IMR-90 (cell line): ENCODE results near the gene NFATC3. TPM values are rescaled to one million over a fixed set of nuclear protein-coding genes. Genes with fewer than 3 reads are reported as not detected.

ENCODE experiments used
- ATAC-seq: fragments of 200-7000 bp; cut with Tn5 transposase; 2 replicates; pipeline ENCODE4 v1.9.1; 2020; ENCODE audit warnings: low read depth, mild to moderate bottlenecking, moderate library complexity
- BruUV-seq: library from RNA; stranded (reverse); fragments of 400-500 nt; replicated peaks from 2 replicates; lab custom pipeline; 2021; lab: Mats Ljungman, UMichigan
- CTCF ChIA-PET: fragments of 300-600 bp; formaldehyde crosslinking; extraction: SDS; loops from one replicate; lab custom pipeline; 2021; ENCODE audit warnings: antibody characterized with exemption; lab: Yijun Ruan, JAX
- POLR2A ChIA-PET: fragments of 300-600 bp; sonication (Branson Sonifier 250); formaldehyde crosslinking; loops from one replicate; lab custom pipeline; 2022; ENCODE audit warnings: antibody characterized with exemption; ENCODE audit not compliant: unreplicated experiment; lab: Charles Lee
- DNase-seq: peaks from one replicate; pipeline ENCODE4 v3.0.0; 2013
- H2AFZ ChIP-seq: replicated peaks from 2 replicates; pipeline ENCODE3; 2013; ENCODE audit warnings: low read length, mild to moderate bottlenecking; ENCODE audit not compliant: poor library complexity
- H2AK5ac ChIP-seq: 2 replicates; pipeline ENCODE4 v1.6.1; 2013; ENCODE audit warnings: low read depth, low read length, inconsistent platforms
- H2AK9ac ChIP-seq: replicated peaks from 2 replicates; pipeline ENCODE3; 2013; ENCODE audit warnings: mild to moderate bottlenecking, low read depth, low read length, moderate library complexity; ENCODE audit not compliant: poor library complexity
- H2BK120ac ChIP-seq: 2 replicates; pipeline ENCODE4 v1.6.1; 2013; ENCODE audit warnings: low read depth, low read length, inconsistent platforms
- H2BK15ac ChIP-seq: 3 replicates; pipeline ENCODE4 v1.6.1; 2013; ENCODE audit warnings: low read depth, low read length, inconsistent platforms
- H2BK20ac ChIP-seq: 2 replicates; pipeline ENCODE4 v1.6.1; 2013; ENCODE audit warnings: low read depth, mild to moderate bottlenecking, inconsistent platforms, low read length, moderate library complexity
- H2BK5ac ChIP-seq: 2 replicates; pipeline ENCODE4 v1.6.1; 2013; ENCODE audit warnings: mild to moderate bottlenecking, low read depth, low read length, inconsistent platforms; ENCODE audit not compliant: poor library complexity, severe bottlenecking
- H3K14ac ChIP-seq: replicated peaks from 2 replicates; pipeline ENCODE4 v1.6.1; 2013; ENCODE audit warnings: low read depth, low read length, inconsistent platforms
- H3K18ac ChIP-seq: 2 replicates; pipeline ENCODE4 v1.6.1; 2013; ENCODE audit warnings: low read depth, low read length, control low read depth
- H3K23ac ChIP-seq: 2 replicates; pipeline ENCODE4 v1.6.1; 2013; ENCODE audit warnings: low read depth, low read length, inconsistent platforms
- H3K27ac ChIP-seq: 2 replicates; pipeline ENCODE4 v1.5.1; 2013; ENCODE audit warnings: mild to moderate bottlenecking, control low read depth, low read length; ENCODE audit not compliant: insufficient read depth
- H3K27me3 ChIP-seq: 2 replicates; pipeline ENCODE4 v1.6.1; 2013; ENCODE audit warnings: low read length; ENCODE audit not compliant: control insufficient read depth, insufficient read depth
- H3K36me3 ChIP-seq: 2 replicates; pipeline ENCODE4 v1.6.1; 2013; ENCODE audit warnings: low read length, mixed read lengths; ENCODE audit not compliant: control insufficient read depth, insufficient read depth
- H3K4ac ChIP-seq: 2 replicates; pipeline ENCODE4 v1.6.1; 2013; ENCODE audit warnings: low read depth, low read length, inconsistent platforms
- H3K4me1 ChIP-seq: 2 replicates; pipeline ENCODE4 v1.6.1; 2013; ENCODE audit warnings: low read length, mixed read lengths; ENCODE audit not compliant: control insufficient read depth, insufficient read depth
- H3K4me2 ChIP-seq: 2 replicates; pipeline ENCODE4 v1.6.1; 2013; ENCODE audit warnings: low read depth, mild to moderate bottlenecking, control low read depth, low read length, moderate library complexity
- H3K4me3 ChIP-seq: 2 replicates; pipeline ENCODE4 v1.5.1; 2013; ENCODE audit warnings: low read depth, mild to moderate bottlenecking, control low read depth, low read length, moderate library complexity; ENCODE audit not compliant: insufficient read depth
- H3K56ac ChIP-seq: 2 replicates; pipeline ENCODE4 v1.6.1; 2013; ENCODE audit warnings: low read length, inconsistent platforms; ENCODE audit not compliant: insufficient read depth; ENCODE audit errors: extremely low read depth
- H3K79me1 ChIP-seq, 2 experiments: 2 replicates each; pipeline ENCODE4 v1.6.1; 2013; ENCODE audit warnings: low read length in 2 of 2, inconsistent platforms in 1 of 2, low read depth in 1 of 2
- H3K9ac ChIP-seq: 2 replicates; pipeline ENCODE4 v1.6.1; 2013; ENCODE audit warnings: low read depth, low read length, control low read depth
- H3K9me1 ChIP-seq: 2 replicates; pipeline ENCODE4 v1.6.1; 2013; ENCODE audit warnings: low read length, inconsistent platforms; ENCODE audit not compliant: insufficient read depth
- H3K9me3 ChIP-seq: 2 replicates; pipeline ENCODE4 v1.6.1; 2013; ENCODE audit warnings: low read length; ENCODE audit not compliant: control insufficient read depth, insufficient read depth
- H4K20me1 ChIP-seq: 2 replicates; pipeline ENCODE4 v1.6.1; 2013; ENCODE audit warnings: low read length, inconsistent platforms; ENCODE audit not compliant: insufficient read depth
- H4K5ac ChIP-seq: 2 replicates; pipeline ENCODE4 v1.6.1; 2013; ENCODE audit warnings: mild to moderate bottlenecking, low read depth, low read length, control low read depth
- H4K8ac ChIP-seq, 2 experiments: 2 replicates each; pipeline ENCODE4 v1.6.1; 2013; ENCODE audit warnings: low read depth in 2 of 2, low read length in 2 of 2, control low read depth in 1 of 2, inconsistent platforms in 1 of 2
- H4K91ac ChIP-seq: 2 replicates; pipeline ENCODE4 v1.6.1; 2013; ENCODE audit warnings: low read depth, low read length, inconsistent platforms; ENCODE audit not compliant: insufficient read depth
- CTCF ChIP-seq: conservative IDR thresholded peaks from 2 replicates; pipeline ENCODE4 v1.5.1; 2012; ENCODE audit warnings: mild to moderate bottlenecking, low read depth, low read length, improper control_type of control experiment
- RCOR1 ChIP-seq: IDR thresholded peaks from 2 replicates; pipeline ENCODE4 v1.6.1; 2012; ENCODE audit warnings: mild to moderate bottlenecking, low read length, improper control_type of control experiment; ENCODE audit not compliant: insufficient replicate concordance
- WGBS, 2 experiments: methylation state at CpG; one replicate each; pipeline versions ENCODE4 v1.1.5 to v1.1.7; 2013; ENCODE audit warnings: missing lambda C conversion rate in 2 of 2; ENCODE audit not compliant: insufficient read length in 1 of 2; ENCODE audit errors: extremely low coverage in 2 of 2; 5-methylcytosine and 5-hydroxymethylcytosine counted together
- dilution Hi-C: fragments of 300-500 bp; cut with HindIII; formaldehyde crosslinking; loops from one replicate; pipeline ENCODE4 v1.14.3; 2018; ENCODE audit warnings: low sequenced_read_pairs; ENCODE audit not compliant: unreplicated experiment
- in situ Hi-C: fragments of 300-500 bp; cut with MboI; formaldehyde crosslinking; loops from 3 replicates; pipeline ENCODE4 v1.14.3; 2019; ENCODE audit warnings: low sequenced_read_pairs, inconsistent platforms, mixed read lengths
- intact Hi-C: fragments of 100-400 bp; cut with micrococcal nuclease; formaldehyde crosslinking; loops from 2 replicates; pipeline ENCODE4 v1.10.0; 2022
- polyA plus RNA-seq, 3 experiments: library from polyadenylated mRNA; depleted of rRNA; stranded (reverse); fragments of >200 nt; gene quantifications; 2 replicates each; pipeline ENCODE4 v1.2.3, GENCODE V29; 2012; ENCODE audit warnings: low replicate concordance in 1 of 3
- total RNA-seq: library from RNA; depleted of rRNA; stranded (reverse); fragments of >200 nt; gene quantifications from 2 replicates; pipeline ENCODE4 v1.2.3, GENCODE V29; 2012

Gene NFATC3
- total and polyA plus RNA-seq, 2 of the 4 experiments (the other 2 are of a cell fraction), result 6.3 to 21.5 TPM

- Histone ChIP-seq H2BK120ac (peak overlapping the region; percentile 54), H3K9me1 (peaks cover 24% of the 10 kb centered on the region), H3K4me1 (peaks cover 23% of the 10 kb centered on the region), H2BK5ac (peak overlapping the region; percentile 64), H2AFZ (peak overlapping the region; percentile 93), H4K5ac (peak overlapping the region; percentile 86), H4K20me1 (peaks cover 8% of the 10 kb centered on the region; the same call in 1 of the 2 replicates), H2BK20ac (peak overlapping the region; percentile 29; the same call in 1 of the 2 replicates), H4K91ac (peak overlapping the region; percentile 92), H3K4me3 (no peak overlapping the region), H3K27me3 (no peaks in the 10 kb centered on the region), H3K56ac (peak overlapping the region; percentile 59), H3K4ac (peak overlapping the region; percentile 100), H3K23ac (peak overlapping the region; percentile 61; the same call in 1 of the 2 replicates), H4K8ac (peak overlapping the region; percentile 99 to 100), H2AK5ac (peak overlapping the region; percentile 67), H2AK9ac (peak overlapping the region; percentile 95), H3K9ac (peak overlapping the region; percentile 26; the same call in 1 of the 2 replicates), H2BK15ac (peak overlapping the region; percentile 43; the same call in 1 of the 3 replicates), H3K36me3 (no peaks in the 10 kb centered on the region), H3K14ac (peak overlapping the region; percentile 70), H3K27ac (peak overlapping the region; percentile 95), H3K4me2 (peak overlapping the region; percentile 98), H3K79me1 (peaks cover 6 to 33% of the 10 kb centered on the region in 2 experiments; a peak in 2 of 4 replicates), H3K18ac (peak overlapping the region; percentile 22), H3K9me3 (no peaks in the 10 kb centered on the region)
- CTCF ChIA-PET, result interaction anchor here (0.7 to 2.6 kb wide), 3 partner anchors 11 to 49 kb away, joined by 3 to 10 read pairs (median 4); no protein-coding TSS in a partner anchor
- POLR2A ChIA-PET, result interaction anchor here (0.6 kb wide), 1 partner anchor 63 kb away, joined by 3 read pairs; no protein-coding TSS in a partner anchor
- no peak for TF ChIP-seq RCOR1
- TF ChIP-seq CTCF, result 0 out of 2 replicates have a peak, but pooled peaks have one; percentile 9
- dilution Hi-C loops, result no loop called here
- in situ Hi-C loops, result no loop called here
- intact Hi-C loops, result loop anchor here (10.0 kb wide), 1 partner anchor 241 kb away; no protein-coding TSS in a partner anchor
- BruUV-seq, result no TSS peak
- 36% methylated on average over 9 of the region's 21 CpGs; no CpG with 5 or more reads in 1 of the 2 experiments for WGBS, 2 experiments
- DNase-seq (peak; percentile 37), ATAC-seq (no peak)
These were observed 1.2 kb upstream of the NFATC3 start for GRCh38 chr16:68083861-68084503.
